CD4-positive, CD25-positive, alpha-beta regulatory T cell (primary cell): ENCODE measurements around the gene BORCS6. TPM values are rescaled to one million over a fixed set of nuclear protein-coding genes. Genes with fewer than 3 reads are reported as not detected.

ENCODE experiments used
- ATAC-seq, 2 donors: fragments of 150-1000 bp; cut with Tn5 transposase; one replicate each; pipeline ENCODE4 v1.10.0; 2021; ENCODE audit warnings: low read depth in 2 of 2, moderate number of reproducible peaks in 2 of 2, moderate library complexity in 1 of 2
- DNase-seq, 3 donors: peaks; one replicate each; pipeline versions ENCODE4 v3.0.0 to v3.0.0-alpha.2; 2012 to 2022; ENCODE audit warnings: mixed read lengths in 1 of 3
- H3K27ac ChIP-seq: one replicate; pipeline ENCODE4 v1.7.0; 2013; ENCODE audit warnings: mild to moderate bottlenecking, low read length; ENCODE audit not compliant: insufficient read depth, poor library complexity, severe bottlenecking
- H3K27me3 ChIP-seq: one replicate; pipeline ENCODE4 v1.7.0; 2013; ENCODE audit warnings: low read length; ENCODE audit not compliant: control insufficient read depth, insufficient read depth
- H3K36me3 ChIP-seq: one replicate; pipeline ENCODE4 v1.7.0; 2013; ENCODE audit warnings: mild to moderate bottlenecking, low read length, moderate library complexity; ENCODE audit not compliant: control insufficient read depth, insufficient read depth
- H3K4me1 ChIP-seq: 2 replicates; pipeline ENCODE4 v1.7.0; 2013; ENCODE audit warnings: mild to moderate bottlenecking, low read length; ENCODE audit not compliant: insufficient read depth, control insufficient read depth, poor library complexity, severe bottlenecking
- H3K4me3 ChIP-seq: one replicate; pipeline ENCODE4 v1.7.0; 2013; ENCODE audit warnings: low read depth, mild to moderate bottlenecking, low read length, moderate library complexity
- H3K9me3 ChIP-seq, 2 experiments: 1 replicate in 1 of 2; 2 replicates in 1 of 2; pipeline ENCODE4 v1.7.0; 2013; ENCODE audit warnings: low read length in 2 of 2, mild to moderate bottlenecking in 1 of 2, moderate library complexity in 1 of 2; ENCODE audit not compliant: control insufficient read depth in 2 of 2
- H3K27ac Mint-ChIP-seq, 3 donors: one replicate each; pipeline ENCODE4 v1.8.0; 2020 to 2022; ENCODE audit warnings: mild to moderate bottlenecking in 3 of 3, mixed read lengths in 3 of 3, moderate library complexity in 2 of 3
- H3K27me3 Mint-ChIP-seq: one replicate; pipeline ENCODE4 v1.8.0; 2022; ENCODE audit warnings: mild to moderate bottlenecking, mixed read lengths
- H3K36me3 Mint-ChIP-seq: one replicate; pipeline ENCODE4 v1.8.0; 2020; ENCODE audit warnings: mixed read lengths
- H3K4me1 Mint-ChIP-seq, 4 donors: one replicate each; pipeline ENCODE4 v1.8.0; 2020 to 2022; ENCODE audit warnings: mixed read lengths in 4 of 4, mild to moderate bottlenecking in 1 of 4
- H3K4me3 Mint-ChIP-seq, 4 donors: one replicate each; pipeline ENCODE4 v1.8.0; 2020 to 2022; ENCODE audit warnings: mild to moderate bottlenecking in 4 of 4, mixed read lengths in 4 of 4, moderate library complexity in 3 of 4
- H3K9me3 Mint-ChIP-seq, 7 donors: one replicate each; pipeline ENCODE4 v1.8.0; 2020 to 2022; ENCODE audit warnings: mixed read lengths in 7 of 7, mild to moderate bottlenecking in 3 of 7, moderate library complexity in 2 of 7
- polyA plus RNA-seq, 4 donors: library from polyadenylated mRNA; unstranded; fragments of 300-500 nt; fragmentation: Illumina TruSeq; gene quantifications; one replicate each; pipeline ENCODE4 v1.2.3, GENCODE V29; 2021
- total RNA-seq: library from RNA; stranded (reverse); gene quantifications from one replicate; pipeline ENCODE4 v1.2.3, GENCODE V29; 2022

The BORCS6 gene
- total and polyA plus RNA-seq, 5 donors from 2014 or later: 10.1 to 29.9 (median 25.0) TPM

- H3K9me3 ChIP-seq: no peaks in the 10 kb centered on the region
- peaks cover 0 to 6% (median 1%) of the 10 kb centered on the region in 4 donors for H3K4me1 Mint-ChIP-seq
- H3K4me1 ChIP-seq: peaks cover 18% of the 10 kb centered on the region
- DNase-seq: no peak
- no peak for ATAC-seq
- H3K27me3 ChIP-seq: no peaks in the 10 kb centered on the region
- peak overlapping the region in 3 of 4 donors; percentile 4 to 48 (median 11) for H3K4me3 Mint-ChIP-seq
- peaks cover 0 to 1% (median 0%) of the 10 kb centered on the region in 7 donors for H3K9me3 Mint-ChIP-seq
- peaks cover 9% of the 10 kb centered on the region for H3K36me3 Mint-ChIP-seq
- peaks cover 9% of the 10 kb centered on the region for H3K27me3 Mint-ChIP-seq
- H3K27ac Mint-ChIP-seq: peak overlapping the region in 2 of 3 donors; percentile 51 to 52
- peaks cover 40% of the 10 kb centered on the region for H3K36me3 ChIP-seq
- H3K27ac ChIP-seq: no peak overlapping the region
- H3K4me3 ChIP-seq: no peak overlapping the region
Observed at GRCh38 chr17:8141045-8141444, 48.9 kb downstream of the BORCS6 start.

GRCh38 chr17:8140065-8141029, 49.6 kb downstream of the BORCS6 start:
- Histone ChIP-seq H3K4me1 (peaks cover 18% of the 10 kb centered on the region), H3K9me3 (no peaks in the 10 kb centered on the region), H3K27me3 (no peaks in the 10 kb centered on the region), H3K36me3 (peaks cover 34% of the 10 kb centered on the region), H3K27ac (no peak overlapping the region), H3K4me3 (no peak overlapping the region)
- peak overlapping the region in 2 of 4 donors; percentile 11 to 48 for H3K4me3 Mint-ChIP-seq
- H3K9me3 Mint-ChIP-seq: peaks cover 0 to 1% (median 0%) of the 10 kb centered on the region in 7 donors
- H3K27me3 Mint-ChIP-seq: peaks cover 9% of the 10 kb centered on the region
- DNase-seq (peak in 1 of 3 donors; percentile 17), ATAC-seq (no peak)
- peak overlapping the region in 2 of 3 donors; percentile 15 to 52 for H3K27ac Mint-ChIP-seq
- peaks cover 0 to 6% (median 1%) of the 10 kb centered on the region in 4 donors for H3K4me1 Mint-ChIP-seq
- peaks cover 9% of the 10 kb centered on the region for H3K36me3 Mint-ChIP-seq

GRCh38 chr17:8138672-8139371, 51.2 kb downstream of the BORCS6 start:
- peak; percentile 84 to 98 (median 96) for DNase-seq
- Histone ChIP-seq H3K4me3 (peak overlapping the region; percentile 92), H3K4me1 (peaks cover 18% of the 10 kb centered on the region), H3K36me3 (peaks cover 20% of the 10 kb centered on the region), H3K9me3 (no peaks in the 10 kb centered on the region), H3K27me3 (no peaks in the 10 kb centered on the region), H3K27ac (peak overlapping the region; percentile 92)
- peaks cover 0 to under 1% (median 0%) of the 10 kb centered on the region in 7 donors for H3K9me3 Mint-ChIP-seq
- ATAC-seq: peak; percentile 95 to 97
- peaks cover 3% of the 10 kb centered on the region for H3K36me3 Mint-ChIP-seq
- no peak overlapping the region for H3K27ac Mint-ChIP-seq
- no peak overlapping the region for H3K4me3 Mint-ChIP-seq
- H3K4me1 Mint-ChIP-seq: peaks cover 0 to 6% (median under 1%) of the 10 kb centered on the region in 4 donors
- H3K27me3 Mint-ChIP-seq: peaks cover 8% of the 10 kb centered on the region

DNA sequence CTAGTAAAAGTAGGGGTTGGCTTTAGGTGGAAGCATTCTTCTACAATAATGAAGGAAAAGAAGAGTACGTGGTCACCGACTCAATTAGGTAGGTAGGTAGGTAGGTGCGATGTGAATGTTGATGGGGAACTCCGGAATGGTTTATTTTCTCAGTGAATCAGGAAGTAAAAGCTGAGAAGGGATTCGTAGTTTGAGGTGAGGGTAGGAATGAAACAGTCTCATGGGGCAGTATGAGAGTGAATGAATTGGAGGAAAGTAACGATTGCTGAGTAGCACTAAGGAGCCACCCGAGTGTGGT, 51.7 kb downstream of the BORCS6 start:
- H3K4me3 Mint-ChIP-seq: no peak overlapping the region
- ATAC-seq: no peak
- H3K36me3 Mint-ChIP-seq: no peaks in the 10 kb centered on the region
- H3K27ac Mint-ChIP-seq: no peak overlapping the region
- Histone ChIP-seq H3K4me1 (peaks cover 18% of the 10 kb centered on the region), H3K4me3 (peak overlapping the region; percentile 92), H3K9me3 (no peaks in the 10 kb centered on the region), H3K36me3 (peaks cover 18% of the 10 kb centered on the region), H3K27ac (peak overlapping the region; percentile 92), H3K27me3 (no peaks in the 10 kb centered on the region)
- no peaks in the 10 kb centered on the region for H3K9me3 Mint-ChIP-seq
- peaks cover 0 to 6% (median 0%) of the 10 kb centered on the region in 4 donors for H3K4me1 Mint-ChIP-seq
- peaks cover 7% of the 10 kb centered on the region for H3K27me3 Mint-ChIP-seq
- DNase-seq: no peak

Other genes with a start within 250 kb of the BORCS6 start
- gene GUCY2D, start 187.6 kb downstream of the BORCS6 start, total RNA-seq: not detected
- under 1 TPM in 1 of 4 donors, not detected in 3; 0.23 TPM for gene GUCY2D, start 187.6 kb downstream of the BORCS6 start, polyA plus RNA-seq
- gene ALOX15B, start 151.1 kb downstream of the BORCS6 start, total RNA-seq: not detected
- gene ALOX15B, start 151.1 kb downstream of the BORCS6 start, polyA plus RNA-seq: not detected
- gene ALOX12B, start 102.5 kb downstream of the BORCS6 start, total RNA-seq: not detected
- gene ALOX12B, start 102.5 kb downstream of the BORCS6 start, polyA plus RNA-seq: under 1 TPM in 3 of 4 donors, not detected in 1; 0.53 to 0.68 (median 0.67) TPM
- gene ALOXE3, start 71.7 kb downstream of the BORCS6 start, total RNA-seq: 0.15 TPM
- gene ALOXE3, start 71.7 kb downstream of the BORCS6 start, polyA plus RNA-seq: under 1 TPM in 3 of 4 donors, not detected in 1; 0.18 to 0.51 (median 0.42) TPM
- not detected for gene HES7, start 66.1 kb downstream of the BORCS6 start, total RNA-seq
- gene HES7, start 66.1 kb downstream of the BORCS6 start, polyA plus RNA-seq: not detected
- 1,740 TPM for gene PER1, start 37.8 kb downstream of the BORCS6 start, total RNA-seq
- 1 to 10 TPM; 4.8 to 7.7 (median 6.2) TPM for gene PER1, start 37.8 kb downstream of the BORCS6 start, polyA plus RNA-seq
- 205 TPM for gene VAMP2, start 27.2 kb downstream of the BORCS6 start, total RNA-seq
- gene VAMP2, start 27.2 kb downstream of the BORCS6 start, polyA plus RNA-seq: 10 to 100 TPM; 42.7 to 60.4 (median 59.3) TPM
- gene TMEM107, start 13.8 kb downstream of the BORCS6 start, total RNA-seq: 27.3 TPM
- 10 to 100 TPM; 20.6 to 38.9 (median 29.9) TPM for gene TMEM107, start 13.8 kb downstream of the BORCS6 start, polyA plus RNA-seq
- 3.7 TPM for gene AURKB, start 20.4 kb upstream of the BORCS6 start, total RNA-seq
- gene AURKB, start 20.4 kb upstream of the BORCS6 start, polyA plus RNA-seq: 1 to 10 TPM; 1.5 to 5.3 (median 3.4) TPM
- 265 TPM for gene CTC1, start 57.9 kb upstream of the BORCS6 start, total RNA-seq
- 10 to 100 TPM; 20.2 to 32.4 (median 24.1) TPM for gene CTC1, start 57.9 kb upstream of the BORCS6 start, polyA plus RNA-seq
- gene PFAS, start 59.1 kb upstream of the BORCS6 start, total RNA-seq: 13.9 TPM
- gene PFAS, start 59.1 kb upstream of the BORCS6 start, polyA plus RNA-seq: 10 to 100 TPM in 3 of 4 donors, 1 to 10 TPM in 1; 7.4 to 12.7 (median 11.2) TPM
- 40.0 TPM for gene RANGRF, start 98.5 kb upstream of the BORCS6 start, total RNA-seq
- gene RANGRF, start 98.5 kb upstream of the BORCS6 start, polyA plus RNA-seq: 100 to 1,000 TPM in 2 of 4 donors, 10 to 100 TPM in 2; 87.6 to 131 (median 99.0) TPM
- 13.7 TPM for gene SLC25A35, start 105.2 kb upstream of the BORCS6 start, total RNA-seq
- 1 to 10 TPM in 3 of 4 donors, under 1 TPM in 1; 0.64 to 2.7 (median 1.7) TPM for gene SLC25A35, start 105.2 kb upstream of the BORCS6 start, polyA plus RNA-seq
- gene ARHGEF15, start 120.1 kb upstream of the BORCS6 start, total RNA-seq: not detected
- not detected for gene ARHGEF15, start 120.1 kb upstream of the BORCS6 start, polyA plus RNA-seq
- not detected for gene ODF4, start 149.7 kb upstream of the BORCS6 start, total RNA-seq
- not detected for gene ODF4, start 149.7 kb upstream of the BORCS6 start, polyA plus RNA-seq
- 2,192 TPM for gene RPL26, start 193.0 kb upstream of the BORCS6 start, total RNA-seq
- 1,000 to 10,000 TPM; 1,483 to 1,963 (median 1,650) TPM for gene RPL26, start 193.0 kb upstream of the BORCS6 start, polyA plus RNA-seq
- 0.81 TPM for gene RNF222, start 207.6 kb upstream of the BORCS6 start, total RNA-seq
- gene RNF222, start 207.6 kb upstream of the BORCS6 start, polyA plus RNA-seq: under 1 TPM in 2 of 4 donors, not detected in 2; 0.19 to 0.27 TPM
- gene NDEL1, start 245.7 kb upstream of the BORCS6 start, total RNA-seq: 240 TPM
- gene NDEL1, start 245.7 kb upstream of the BORCS6 start, polyA plus RNA-seq: 10 to 100 TPM; 45.6 to 63.6 (median 54.6) TPM